ENCODE results near the gene KPNA2. TPM values are rescaled to one million over a fixed set of nuclear protein-coding genes. Genes with fewer than 3 reads are reported as not detected.
A peak's percentile ranks its signal among the peaks of the same experiment; 100 is the strongest.

The KPNA2 gene
- total and polyA plus RNA-seq, 2 of the 13 experiments (the other 11 are each of a cell fraction or from before 2014, with no cell fraction given) = 111 to 305 TPM

- no peak for TF ChIP-seq KLF11 (CRISPR knock-in tag; IDR thresholded peaks at IDR 0.05)
- no peak for TF ChIP-seq TOPORS (CRISPR knock-in tag; IDR thresholded peaks at IDR 0.05)
- TF ChIP-seq ZNF577 (CRISPR knock-in tag; IDR thresholded peaks at IDR 0.05; ENCODE audit: borderline replicate concordance, low read depth) = no peak
- TF ChIP-seq MYNN (CRISPR knock-in tag; IDR thresholded peaks at IDR 0.05; ENCODE audit: low read depth) = no peak
- no peak for TF ChIP-seq SOX6 (IDR thresholded peaks at IDR 0.05)
- TF ChIP-seq SOX6 (CRISPR knock-in tag; IDR thresholded peaks at IDR 0.05) = no peak
- peak; percentile 50; the same call in 1 of the 2 replicates for TF ChIP-seq PPARG (CRISPR knock-in tag; conservative IDR thresholded peaks at IDR 0.05)
- no peak for TF ChIP-seq TARDBP (CRISPR knock-in tag; IDR thresholded peaks at IDR 0.05)
- TF ChIP-seq ZNF569 (CRISPR knock-in tag; IDR thresholded peaks at IDR 0.05; ENCODE audit: borderline replicate concordance) = no peak; the same call in 1 of the 2 replicates
- peak; percentile 7; the same call in 1 of the 2 replicates for TF ChIP-seq CERS6 (CRISPR knock-in tag; IDR thresholded peaks at IDR 0.05)
- TF ChIP-seq POLR2AphosphoS2 (IDR thresholded peaks at IDR 0.05; ENCODE audit: low read depth, low read length) = no peak
- no peak for TF ChIP-seq ZNF704 (CRISPR knock-in tag; IDR thresholded peaks at IDR 0.05; ENCODE audit: borderline replicate concordance)
- TF ChIP-seq ZBTB26 (CRISPR knock-in tag; IDR thresholded peaks at IDR 0.05; ENCODE audit: borderline replicate concordance) = no peak
- TF ChIP-seq ZNF33A (CRISPR knock-in tag; IDR thresholded peaks at IDR 0.05; ENCODE audit: borderline replicate concordance) = no peak
- TF ChIP-seq ARID4A (CRISPR knock-in tag; IDR thresholded peaks at IDR 0.05; ENCODE audit: borderline replicate concordance) = no peak
- TF ChIP-seq NFIC (IDR thresholded peaks at IDR 0.05; ENCODE audit: low read length) = no peak
- 0 out of 2 replicates have a peak, but pooled peaks have one; percentile 6 for TF ChIP-seq HNRNPL (IDR thresholded peaks at IDR 0.05; ENCODE audit: low read depth, low read length)
- TF ChIP-seq FOXM1 (CRISPR knock-in tag; IDR thresholded peaks at IDR 0.05) = no peak
- no peak for TF ChIP-seq ZNF335 (CRISPR knock-in tag; IDR thresholded peaks at IDR 0.05)
- TF ChIP-seq SMARCE1 (IDR thresholded peaks at IDR 0.05; ENCODE audit: borderline replicate concordance) = no peak
- no peak for TF ChIP-seq KDM6A (CRISPR knock-in tag; IDR thresholded peaks at IDR 0.05; ENCODE audit: low read depth)
- no peak for TF ChIP-seq ZNF879 (CRISPR knock-in tag; IDR thresholded peaks at IDR 0.05)
- no peak for TF ChIP-seq KLF16 (CRISPR knock-in tag; IDR thresholded peaks at IDR 0.05)
- TF ChIP-seq JDP2 (CRISPR knock-in tag; IDR thresholded peaks at IDR 0.05; ENCODE audit: borderline replicate concordance) = 0 out of 2 replicates have a peak, but pooled peaks have one; percentile 3
- no peak for TF ChIP-seq ZNF619 (CRISPR knock-in tag; IDR thresholded peaks at IDR 0.05)
- TF ChIP-seq ZNF607 (CRISPR knock-in tag; IDR thresholded peaks at IDR 0.05; ENCODE audit: borderline replicate concordance) = no peak
Observed at GRCh38 chr17:68020409-68020756, 15.2 kb upstream of the KPNA2 start (continued).

Measured in HepG2 (cell line).